ENCODE results near the gene IL17REL. TPM values are rescaled to one million over a fixed set of nuclear protein-coding genes. Genes with fewer than 3 reads are reported as not detected.

Gene IL17REL
- total and polyA plus RNA-seq, 2 of the 13 experiments (the other 11 are each of a cell fraction or from before 2014, with no cell fraction given) = not detected

GRCh38 chr22:49979587-49980264 is 32.8 kb downstream of the IL17REL start (continued):
- TF ChIP-seq SMC3 (IDR thresholded peaks at IDR 0.05; ENCODE audit: low read length) (peak; percentile 45; the same call in 1 of the 2 replicates), IKZF5 (CRISPR knock-in tag; IDR thresholded peaks at IDR 0.05) (peak; percentile 36; the same call in 1 of the 2 replicates), HHEX (CRISPR knock-in tag; IDR thresholded peaks at IDR 0.05) (no peak), FOXC1 (CRISPR knock-in tag; IDR thresholded peaks at IDR 0.05; ENCODE audit: borderline replicate concordance) (no peak), CTCF (CRISPR knock-in tag; IDR thresholded peaks at IDR 0.05) (peak; percentile 72)

GRCh38 chr22:49977578-49977977 is 35.0 kb downstream of the IL17REL start:
- in situ Hi-C loops (cut with HindIII; ENCODE audit: extremely low pct_ligation_motif_present, low pct_unique_long_range_greater_than_20kb) (no loop called here), intact Hi-C loops (cut with micrococcal nuclease; ENCODE audit: unreplicated experiment) (no loop called here)
- ChIA-PET CTCF (ENCODE audit: low intra/inter-chr PET ratio, low total read pairs) (no interaction called here), POLR2A (interaction anchor here (1.2 to 1.6 kb wide), 2 partner anchors 11 to 41 kb away, joined by 3 to 5 read pairs; no protein-coding TSS in a partner anchor)
- Histone ChIP-seq H3K4me2 (ENCODE audit: low read depth, low read length) (no peak overlapping the region), H3K36me3 (replicated peaks in 1 of 2; ENCODE audit: control insufficient read depth in 1 of 2, insufficient read depth in 2 of 2, low read length in 2 of 2) (no peaks in the 10 kb centered on the region), H3K27me3 (ENCODE audit: control insufficient read depth in 1 of 2, insufficient read depth in 2 of 2, low read length in 2 of 2) (no peaks in the 10 kb centered on the region), H3K4me3 (replicated peaks in 1 of 3; ENCODE audit: insufficient read depth in 1 of 3, low read depth in 2 of 3, low read length in 3 of 3) (no peak overlapping the region), H3K9ac (ENCODE audit: insufficient read depth, low read depth, low read length) (no peak overlapping the region), H3K9me3 (ENCODE audit: low read length) (no peaks in the 10 kb centered on the region), H3K4me1 (ENCODE audit: insufficient read depth, low read length) (peaks cover 11% of the 10 kb centered on the region), H2AFZ (ENCODE audit: low read length) (no peak overlapping the region), H3K79me2 (ENCODE audit: insufficient read depth, low read length) (no peaks in the 10 kb centered on the region), H3K27ac (ENCODE audit: extremely low read length, insufficient read depth, low read length) (no peak overlapping the region), H4K20me1 (ENCODE audit: insufficient read depth, low read length) (no peaks in the 10 kb centered on the region)
- FAIRE-seq (no peak), DNase-seq (ENCODE audit: low spot score) (no peak), ATAC-seq (no peak)
- WGBS (ENCODE audit: low lambda C conversion rate) = 66% methylated on average over 14 of the region's 14 CpGs
- BruUV-seq (replicated peaks) = no TSS peak
- TF ChIP-seq PAF1 (CRISPR knock-in tag; IDR thresholded peaks at IDR 0.05) (no peak), MTF2 (CRISPR knock-in tag; IDR thresholded peaks at IDR 0.05; ENCODE audit: borderline replicate concordance) (no peak), SYNCRIP (IDR thresholded peaks at IDR 0.05; ENCODE audit: insufficient read depth, low read depth, low read length) (no peak), PHF21A (CRISPR knock-in tag; IDR thresholded peaks at IDR 0.05) (no peak), U2AF2 (IDR thresholded peaks at IDR 0.05; ENCODE audit: low read depth, low read length) (no peak), MIER2 (CRISPR knock-in tag; IDR thresholded peaks at IDR 0.05) (no peak), KMT2A (CRISPR knock-in tag; IDR thresholded peaks at IDR 0.05) (no peak), MLXIP (CRISPR knock-in tag; IDR thresholded peaks at IDR 0.05; ENCODE audit: borderline replicate concordance) (no peak), DNMT1 (CRISPR knock-in tag; IDR thresholded peaks at IDR 0.05) (no peak), RARA (CRISPR knock-in tag; IDR thresholded peaks at IDR 0.05) (no peak), SMAD9 (CRISPR knock-in tag; IDR thresholded peaks at IDR 0.05) (no peak), FIP1L1 (IDR thresholded peaks at IDR 0.05; ENCODE audit: borderline replicate concordance, insufficient read depth, low read depth, low read length) (no peak)

Measured in HepG2 (cell line).